OCI-LY7 (cell line): ENCODE results near the gene ALG8. TPM values are rescaled to one million over a fixed set of nuclear protein-coding genes. Genes with fewer than 3 reads are reported as not detected.

Experiments used
- BruUV-seq: library from RNA; stranded (reverse); fragments of 400-500 nt; replicated peaks from 2 replicates; lab custom pipeline; 2021; lab: Mats Ljungman, UMichigan
- CTCF ChIA-PET: fragments of 300-600 bp; sonication (Branson Sonifier 250); formaldehyde crosslinking; loops from one replicate; lab custom pipeline; 2022; ENCODE audit warnings: antibody characterized with exemption; ENCODE audit not compliant: unreplicated experiment; lab: Charles Lee
- POLR2A ChIA-PET: fragments of 300-600 bp; sonication (Branson Sonifier 250); formaldehyde crosslinking; loops from one replicate; lab custom pipeline; 2022; ENCODE audit warnings: antibody characterized with exemption; lab: Charles Lee
- DNase-seq: peaks from one replicate; pipeline ENCODE4 v3.0.0-alpha.2; 2015; ENCODE audit warnings: low spot score
- H2AFZ ChIP-seq: fragments of 200-600 bp; sonication (generic), shearing (Covaris generic); 2 replicates; pipeline ENCODE4 v1.6.1; 2014; ENCODE audit warnings: mild to moderate bottlenecking, antibody characterized with exemption, low read length, moderate library complexity
- H3K27ac ChIP-seq: fragments of 200-600 bp; sonication (generic); 2 replicates; pipeline ENCODE4 v1.5.1; 2014; ENCODE audit warnings: mixed run types, low read depth, mild to moderate bottlenecking, moderate library complexity, low read length, inconsistent platforms; ENCODE audit not compliant: poor library complexity, severe bottlenecking
- H3K36me3 ChIP-seq: fragments of 200-600 bp; sonication (generic); 2 replicates; pipeline ENCODE4 v1.6.1; 2014; ENCODE audit warnings: mild to moderate bottlenecking, antibody characterized with exemption, low read length, moderate library complexity, mixed read lengths; ENCODE audit not compliant: insufficient read depth
- H3K4me1 ChIP-seq: fragments of 200-600 bp; sonication (generic); 2 replicates; pipeline ENCODE4 v1.5.1; 2014; ENCODE audit warnings: mild to moderate bottlenecking, low read length; ENCODE audit not compliant: insufficient read depth, poor library complexity, severe bottlenecking
- H3K4me2 ChIP-seq: fragments of 200-600 bp; sonication (generic); 2 replicates; pipeline ENCODE4 v1.6.1; 2014; ENCODE audit warnings: mild to moderate bottlenecking, low read length
- H3K4me3 ChIP-seq: fragments of 200-600 bp; sonication (generic); 2 replicates; pipeline ENCODE4 v1.5.1; 2014; ENCODE audit warnings: mild to moderate bottlenecking, low read depth, low read length; ENCODE audit not compliant: poor library complexity, severe bottlenecking
- H3K79me2 ChIP-seq: fragments of 200-600 bp; sonication (generic); 2 replicates; pipeline ENCODE4 v1.6.1; 2016; ENCODE audit warnings: low read depth, mild to moderate bottlenecking, low read length, moderate library complexity, mixed read lengths; ENCODE audit not compliant: insufficient read depth
- H3K9me2 ChIP-seq: fragments of 200-600 bp; sonication (generic); 2 replicates; pipeline ENCODE4 v1.6.1; 2016; ENCODE audit warnings: mild to moderate bottlenecking, low read length, mixed read lengths; ENCODE audit not compliant: insufficient read depth
- H3K9me3 ChIP-seq: fragments of 200-600 bp; sonication (generic); 2 replicates; pipeline ENCODE4 v1.6.1; 2014; ENCODE audit warnings: mild to moderate bottlenecking, mixed run types, low read length, mixed read lengths
- H4K20me1 ChIP-seq: fragments of 200-600 bp; sonication (generic); 2 replicates; pipeline ENCODE4 v1.6.1; 2014; ENCODE audit warnings: mild to moderate bottlenecking, antibody characterized with exemption, low read length, moderate library complexity, mixed read lengths; ENCODE audit not compliant: insufficient read depth
- CTCF ChIP-seq: fragments of 200-600 bp; sonication (generic); conservative IDR thresholded peaks from 2 replicates; pipeline ENCODE4 v1.5.1; 2014; ENCODE audit warnings: mild to moderate bottlenecking, antibody characterized with exemption, low read length, moderate library complexity, mixed read lengths
- EZH2phosphoT487 ChIP-seq: fragments of 200-600 bp; sonication (generic); IDR thresholded peaks from 2 replicates; pipeline ENCODE4 v1.6.1; 2018; ENCODE audit warnings: low read depth, borderline replicate concordance, mild to moderate bottlenecking, mixed run types, antibody characterized with exemption, low read length, moderate library complexity, mixed read lengths
- intact Hi-C: fragments of 100-400 bp; cut with micrococcal nuclease; formaldehyde crosslinking; loops from one replicate; pipeline ENCODE4 v1.10.0; 2022; ENCODE audit not compliant: unreplicated experiment
- total RNA-seq, 2 experiments: library from RNA; depleted of rRNA in 1 of 2; stranded (reverse); fragments of >200 nt in 1 of 2; shearing (Covaris generic) in 1 of 2; gene quantifications; 2 replicates each; pipeline ENCODE4 v1.2.3, GENCODE V29; 2014 to 2022

The ALG8 gene
- total RNA-seq, 2 experiments from 2014 or later: 42.5 to 66.1 TPM

- CTCF ChIA-PET: no interaction called here
- intact Hi-C loops: no loop called here
Measured at GRCh38 chr11:78074756-78075155, 64.7 kb downstream of the ALG8 start.

GRCh38 chr11:78072455-78072854, 67.0 kb downstream of the ALG8 start:
- no peak overlapping the region for H3K27ac ChIP-seq
- H3K4me3 ChIP-seq: no peak overlapping the region
- POLR2A ChIA-PET: no interaction called here
- no peak for DNase-seq
- H3K79me2 ChIP-seq: peaks cover 17% of the 10 kb centered on the region; the same call in 1 of the 2 replicates
- H3K4me1 ChIP-seq: no peaks in the 10 kb centered on the region
- H3K36me3 ChIP-seq: peaks cover 28% of the 10 kb centered on the region
- BruUV-seq: no TSS peak
- H3K9me3 ChIP-seq: no peaks in the 10 kb centered on the region
- CTCF ChIA-PET: no interaction called here
- H4K20me1 ChIP-seq: no peaks in the 10 kb centered on the region
- TF ChIP-seq CTCF: no peak
- TF ChIP-seq EZH2phosphoT487: no peak
- H3K9me2 ChIP-seq: no peaks in the 10 kb centered on the region
- no peak overlapping the region for H3K4me2 ChIP-seq
- intact Hi-C loops: no loop called here
- H2AFZ ChIP-seq: no peak overlapping the region

More at GRCh38 chr11:78074756-78075155, 64.7 kb downstream of the ALG8 start:
- no TSS peak for BruUV-seq
- Histone ChIP-seq H3K4me1 (peaks cover 6% of the 10 kb centered on the region), H3K4me2 (no peak overlapping the region), H3K27ac (no peak overlapping the region), H3K9me3 (no peaks in the 10 kb centered on the region), H2AFZ (no peak overlapping the region), H3K4me3 (no peak overlapping the region), H3K36me3 (0 out of 2 replicates have a peak, but pooled peaks cover 12% of the 10 kb centered on the region), H4K20me1 (no peaks in the 10 kb centered on the region), H3K79me2 (peaks cover 38% of the 10 kb centered on the region), H3K9me2 (no peaks in the 10 kb centered on the region)
- no peak for TF ChIP-seq CTCF
- no peak for TF ChIP-seq EZH2phosphoT487
- DNase-seq: no peak
- POLR2A ChIA-PET: no interaction called here

GRCh38 chr11:78071717-78072116, 67.7 kb downstream of the ALG8 start:
- no peak overlapping the region for H3K27ac ChIP-seq
- TF ChIP-seq CTCF: no peak
- ChIA-PET POLR2A (no interaction called here), CTCF (no interaction called here)
- no peaks in the 10 kb centered on the region for H3K9me3 ChIP-seq
- intact Hi-C loops: no loop called here
- H3K4me2 ChIP-seq: no peak overlapping the region
- no TSS peak for BruUV-seq
- no peak overlapping the region for H3K4me3 ChIP-seq
- H3K79me2 ChIP-seq: peaks cover 11% of the 10 kb centered on the region; the same call in 1 of the 2 replicates
- no peak overlapping the region for H2AFZ ChIP-seq
- peaks cover 29% of the 10 kb centered on the region for H3K36me3 ChIP-seq
- no peak for DNase-seq
- no peaks in the 10 kb centered on the region for H4K20me1 ChIP-seq
- no peaks in the 10 kb centered on the region for H3K4me1 ChIP-seq
- no peaks in the 10 kb centered on the region for H3K9me2 ChIP-seq
